Activated gamma-delta T cell treated with anti-CD3 and anti-CD28 coated beads, Interleukin-2, amount 50 U/mL, for 16 hours (primary cell): ENCODE data around the gene CDK11A.
A peak's percentile ranks its signal among the peaks of the same experiment; 100 is the strongest.
"Not testable (repeated sequence)": the region's sequence is repeated elsewhere in the genome, so short reads cannot be mapped to it uniquely, and the experiment has no call there.

Experiments
- DNase-seq: peaks from one replicate; pipeline ENCODE4 v3.0.0-alpha.2; 2020; ENCODE audit warnings: low read depth

Gene CDK11A

DNA sequence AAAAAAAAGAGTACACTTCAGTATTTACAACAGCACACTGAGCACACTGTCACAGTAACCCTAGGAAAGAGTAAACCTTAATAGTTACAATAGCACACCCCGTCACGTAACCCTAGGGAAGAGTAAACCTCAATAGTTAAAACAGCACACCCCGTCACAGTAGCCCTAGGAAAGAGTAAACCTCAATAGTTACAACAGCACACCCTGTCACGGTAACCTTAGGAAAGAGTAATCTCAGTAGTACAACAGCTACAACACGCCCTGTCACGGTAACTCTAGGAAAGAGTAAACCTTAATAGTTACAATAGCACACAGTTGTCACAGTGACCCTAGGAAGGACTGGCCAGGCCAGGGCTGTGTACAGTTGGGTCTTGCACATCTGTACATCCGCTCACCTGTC is 3.0 kb downstream of the CDK11A start:
- DNase-seq = no peak

DNA sequence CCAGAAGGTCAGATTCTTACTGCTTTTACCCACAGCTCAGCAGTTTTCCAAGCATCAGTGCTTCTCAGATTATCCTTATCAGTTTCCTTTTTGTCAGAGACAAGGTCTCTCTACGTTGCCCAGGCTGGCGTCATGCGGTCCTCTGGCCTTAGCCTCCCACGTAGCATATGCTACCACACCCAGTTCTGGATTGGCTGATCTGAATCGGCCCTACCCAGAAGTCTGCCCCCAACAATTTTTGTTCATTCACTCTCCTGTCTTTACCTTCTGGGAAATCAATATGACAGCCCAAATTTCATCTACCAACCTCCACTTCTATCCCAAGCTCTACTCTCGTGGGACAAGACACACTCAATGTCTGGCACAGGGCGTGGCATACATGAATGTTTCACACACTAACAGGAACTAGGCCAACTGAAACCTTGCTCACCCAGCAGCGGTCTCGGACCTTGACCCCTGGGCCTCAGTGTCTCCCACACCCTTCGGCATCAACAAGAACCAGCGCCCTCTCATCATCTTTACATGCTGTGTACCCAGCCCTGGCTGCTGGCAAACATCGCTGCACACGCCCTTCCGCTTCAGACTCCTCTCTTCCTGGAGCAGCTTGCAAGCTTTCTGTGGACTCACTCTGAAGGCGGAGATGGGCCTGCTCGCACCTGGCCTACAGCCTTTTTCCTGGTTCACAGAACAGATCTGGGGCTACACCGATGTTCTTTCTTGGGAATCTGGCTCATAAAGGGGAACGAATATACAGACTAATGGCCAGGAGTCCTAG is 8.9 kb downstream of the CDK11A start:
- not testable (repeated sequence) for DNase-seq

DNA sequence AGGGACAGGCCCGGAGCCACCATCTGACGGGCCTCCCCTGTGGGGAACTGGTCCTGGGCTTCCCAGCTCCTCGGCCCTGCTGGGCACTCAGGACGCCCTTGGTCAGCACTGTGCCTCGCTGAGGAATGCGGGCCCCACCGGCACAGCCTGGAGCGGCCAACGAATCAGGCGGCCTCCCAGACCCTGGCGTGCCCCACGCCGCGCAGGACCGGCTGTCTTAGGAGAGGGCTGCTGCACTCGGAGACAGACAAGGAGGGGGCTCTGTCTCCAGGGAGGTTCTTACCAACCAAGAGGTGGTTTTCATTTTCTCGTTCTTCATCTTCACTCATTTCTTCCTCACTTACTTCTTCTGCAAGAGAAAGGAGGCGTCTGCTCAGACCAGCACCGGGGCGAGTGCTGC is 16.3 kb downstream of the CDK11A start:
- DNase-seq = not testable (repeated sequence)

DNA sequence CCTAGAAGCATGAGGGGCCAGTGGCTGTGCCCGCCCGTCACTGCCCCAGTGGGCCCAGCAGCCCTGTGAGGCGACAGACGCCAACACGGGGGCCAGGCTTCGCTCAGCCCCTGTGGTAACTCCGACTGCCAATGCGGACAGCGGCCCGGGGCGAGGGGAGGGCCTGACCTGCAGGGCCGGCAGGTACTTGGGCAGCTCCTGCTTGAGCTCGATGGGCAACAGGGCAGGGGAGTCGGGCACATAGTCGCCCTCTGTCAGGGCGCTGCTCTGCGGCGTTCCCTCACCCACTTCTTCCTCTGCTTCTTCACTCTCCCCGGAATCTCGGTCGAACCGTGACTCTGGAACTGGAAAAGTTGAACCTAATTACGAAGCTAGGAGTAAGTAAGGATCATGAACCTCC is 16.9 kb downstream of the CDK11A start:
- not testable (repeated sequence) for DNase-seq

DNA sequence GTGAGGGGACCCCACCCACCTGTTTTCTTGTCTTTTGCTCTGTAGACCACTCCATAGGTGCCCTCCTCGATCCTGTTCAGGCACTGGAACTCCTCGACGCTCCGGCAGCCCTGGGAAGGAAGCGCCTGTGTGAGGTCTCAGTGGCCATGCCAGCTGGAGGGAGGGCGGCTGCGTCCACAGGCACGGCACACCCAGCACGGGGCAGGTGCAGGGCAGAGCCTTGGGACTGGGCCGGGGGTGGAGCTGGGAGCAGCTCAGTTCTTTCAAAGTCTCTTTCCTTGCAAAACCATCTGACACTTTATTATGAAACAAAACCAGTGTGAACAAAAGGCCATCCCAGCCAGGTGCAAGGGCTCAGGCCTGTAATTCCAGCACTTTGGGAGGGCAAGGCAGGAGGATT is 18.5 kb downstream of the CDK11A start:
- not testable (repeated sequence) for DNase-seq

DNA sequence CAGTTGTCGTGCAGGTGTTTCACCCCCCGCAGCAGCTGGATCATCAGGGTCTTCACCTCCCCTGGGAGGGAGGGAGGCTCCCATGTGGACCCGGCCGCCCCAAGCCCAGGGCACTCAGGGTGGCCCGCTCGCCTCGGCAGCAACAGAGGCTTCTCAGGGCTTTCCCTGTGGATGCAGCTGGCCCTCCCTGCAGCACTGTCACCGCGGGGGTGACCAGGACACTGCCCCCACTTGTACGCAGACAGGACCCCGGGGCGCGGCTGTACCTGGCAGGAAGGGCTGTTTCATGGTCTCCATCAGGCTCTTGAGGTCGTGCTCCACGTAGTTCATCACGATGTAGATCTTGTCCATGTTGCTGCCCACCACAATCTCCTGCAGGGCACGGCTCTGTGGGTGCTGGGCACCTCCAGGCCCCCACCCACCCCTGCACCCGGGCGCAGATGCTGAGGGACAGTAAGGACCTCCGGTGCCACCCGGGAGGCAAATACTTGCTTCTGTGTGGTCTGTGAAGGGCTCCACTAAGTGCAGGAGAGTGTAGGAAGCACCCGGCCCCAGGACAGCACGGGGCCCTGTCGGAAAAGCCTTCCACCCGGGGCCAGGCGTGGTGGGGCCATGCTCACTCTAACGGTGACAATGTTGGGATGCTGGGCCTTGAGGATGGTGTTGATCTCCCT is 19.7 kb downstream of the CDK11A start:
- not testable (repeated sequence) for DNase-seq

DNA sequence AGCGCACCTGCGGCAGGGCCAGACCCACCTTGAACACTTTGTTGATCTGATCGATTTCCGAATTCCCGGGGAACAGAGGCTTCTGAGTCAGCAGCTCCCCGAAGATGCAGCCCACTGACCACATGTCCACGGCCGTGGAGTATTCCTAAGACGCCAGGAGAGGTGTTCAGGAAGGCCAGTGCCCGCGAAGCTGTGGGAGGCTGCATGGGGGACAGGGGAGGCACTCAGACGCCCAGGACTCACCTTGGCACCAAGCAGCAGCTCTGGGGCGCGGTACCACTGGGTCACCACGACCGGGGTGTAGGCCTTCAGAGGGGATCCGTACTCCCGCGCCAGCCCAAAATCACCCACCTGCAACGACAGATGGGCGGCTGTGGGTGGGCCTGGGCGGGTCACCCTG is 20.4 kb downstream of the CDK11A start:
- no peak for DNase-seq

DNA sequence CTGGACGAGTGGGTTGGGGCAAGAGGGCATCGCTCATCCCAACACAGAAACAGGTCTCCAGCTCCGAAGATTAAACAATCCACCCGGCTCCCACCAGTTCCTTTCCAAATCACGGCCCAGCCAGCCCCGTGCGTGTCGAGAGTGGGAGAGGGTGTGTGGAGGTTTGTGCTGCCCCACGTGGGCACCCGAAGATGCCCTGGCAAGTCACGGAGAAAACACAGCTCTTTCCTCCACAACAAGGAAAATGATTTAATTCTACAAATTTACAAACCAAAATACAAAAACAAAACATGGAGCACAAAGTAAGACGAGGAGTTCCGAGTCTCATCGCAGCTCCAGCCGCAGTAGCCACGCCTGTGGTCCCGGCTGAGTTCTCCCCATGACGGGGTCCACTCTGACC is 21.7 kb downstream of the CDK11A start:
- DNase-seq = not testable (repeated sequence)

DNA sequence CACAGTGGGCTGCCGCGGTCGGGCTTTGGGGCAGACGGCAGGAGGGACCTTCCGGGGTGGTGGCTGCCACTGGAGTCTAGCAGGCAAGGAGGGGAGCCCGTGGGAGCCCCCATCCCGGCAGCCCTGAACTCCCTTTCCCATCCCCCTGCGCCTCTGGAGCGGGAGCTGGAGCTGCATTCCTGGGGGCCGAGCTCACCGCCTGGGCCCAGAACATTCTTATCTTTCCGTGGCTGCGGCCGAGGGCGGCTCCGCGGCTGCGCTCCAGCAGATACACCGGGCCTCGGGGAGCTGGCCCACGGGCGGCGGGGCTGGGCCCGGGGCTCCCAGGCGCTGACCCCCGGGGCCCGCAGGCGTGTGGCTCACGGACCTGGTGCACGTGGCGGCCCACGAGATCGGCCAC is 23.6 kb downstream of the CDK11A start:
- not testable (repeated sequence) for DNase-seq

DNA sequence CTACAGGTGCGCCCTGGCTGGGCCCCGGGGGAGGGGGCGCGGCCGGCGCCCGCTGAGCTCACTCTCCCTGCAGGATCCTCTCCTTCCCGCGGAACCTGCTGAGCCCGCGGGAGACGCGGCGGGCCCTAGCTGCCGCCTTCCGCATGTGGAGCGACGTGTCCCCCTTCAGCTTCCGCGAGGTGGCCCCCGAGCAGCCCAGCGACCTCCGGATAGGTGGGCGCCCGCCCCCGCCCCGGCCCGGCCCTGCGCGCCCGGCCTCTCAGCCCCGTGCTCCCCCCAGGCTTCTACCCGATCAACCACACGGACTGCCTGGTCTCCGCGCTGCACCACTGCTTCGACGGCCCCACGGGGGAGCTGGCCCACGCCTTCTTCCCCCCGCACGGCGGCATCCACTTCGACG is 24.1 kb downstream of the CDK11A start:
- not testable (repeated sequence) for DNase-seq

DNA sequence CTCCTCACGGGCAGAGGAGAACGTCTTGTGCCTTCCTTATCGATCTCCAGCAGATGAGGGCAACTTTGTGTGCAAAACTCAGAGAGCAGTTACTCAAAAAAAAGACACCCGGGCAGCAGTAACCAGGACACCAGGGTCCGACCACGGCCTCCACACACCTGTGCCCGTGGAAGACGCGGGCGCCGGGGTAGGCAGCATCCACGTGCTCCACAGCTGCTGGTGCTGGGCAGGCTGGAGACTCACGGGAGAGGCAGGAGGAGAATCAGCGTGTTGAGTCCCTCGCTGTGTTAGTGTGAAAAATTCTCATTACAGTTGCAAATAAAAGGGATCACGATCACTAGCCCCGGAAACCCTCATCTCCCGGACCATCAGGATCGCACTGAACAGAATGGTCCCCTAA is 25.1 kb downstream of the CDK11A start:
- not testable (repeated sequence) for DNase-seq

DNA sequence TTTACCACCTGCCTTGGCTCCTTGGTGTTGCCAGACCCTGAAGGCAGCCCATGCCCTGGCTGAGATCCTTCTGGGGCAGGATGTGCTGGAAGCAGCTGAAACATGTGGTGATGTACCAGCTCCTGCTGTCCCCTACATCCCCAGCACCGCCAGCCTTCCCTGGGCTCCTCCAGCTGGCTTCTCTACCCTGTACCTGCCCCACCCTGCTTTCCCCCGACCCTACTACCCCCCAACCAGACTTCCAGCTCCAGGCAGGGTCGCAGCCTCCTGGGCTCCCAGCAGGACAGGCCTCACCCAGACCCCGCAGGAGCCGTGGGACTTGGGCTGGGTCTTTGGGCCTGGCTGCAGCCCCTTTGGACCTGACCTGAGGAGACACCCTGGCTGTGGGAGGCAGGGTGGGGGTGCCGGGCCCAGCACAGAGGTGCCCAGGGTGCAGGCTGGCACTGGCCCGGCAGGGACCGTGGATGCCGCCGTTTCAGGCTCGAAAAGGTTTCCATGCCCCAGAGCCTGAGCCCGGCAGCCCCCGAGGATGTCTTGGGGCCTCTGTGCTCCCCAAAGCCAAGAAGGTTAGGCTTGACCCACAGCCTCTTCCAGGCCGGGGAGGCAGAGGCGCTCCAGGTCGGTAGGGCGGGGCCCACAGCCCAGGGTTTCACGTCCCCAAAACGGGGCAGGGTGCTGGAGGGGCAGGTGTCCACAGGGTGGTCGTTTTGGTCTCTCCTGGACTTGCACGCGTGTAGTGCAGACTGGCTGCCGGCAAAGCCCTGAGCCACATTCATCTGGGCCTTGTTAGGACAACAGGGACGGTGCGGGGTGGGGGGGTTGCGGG is 26.6 kb downstream of the CDK11A start:
- DNase-seq = not testable (repeated sequence)

DNA sequence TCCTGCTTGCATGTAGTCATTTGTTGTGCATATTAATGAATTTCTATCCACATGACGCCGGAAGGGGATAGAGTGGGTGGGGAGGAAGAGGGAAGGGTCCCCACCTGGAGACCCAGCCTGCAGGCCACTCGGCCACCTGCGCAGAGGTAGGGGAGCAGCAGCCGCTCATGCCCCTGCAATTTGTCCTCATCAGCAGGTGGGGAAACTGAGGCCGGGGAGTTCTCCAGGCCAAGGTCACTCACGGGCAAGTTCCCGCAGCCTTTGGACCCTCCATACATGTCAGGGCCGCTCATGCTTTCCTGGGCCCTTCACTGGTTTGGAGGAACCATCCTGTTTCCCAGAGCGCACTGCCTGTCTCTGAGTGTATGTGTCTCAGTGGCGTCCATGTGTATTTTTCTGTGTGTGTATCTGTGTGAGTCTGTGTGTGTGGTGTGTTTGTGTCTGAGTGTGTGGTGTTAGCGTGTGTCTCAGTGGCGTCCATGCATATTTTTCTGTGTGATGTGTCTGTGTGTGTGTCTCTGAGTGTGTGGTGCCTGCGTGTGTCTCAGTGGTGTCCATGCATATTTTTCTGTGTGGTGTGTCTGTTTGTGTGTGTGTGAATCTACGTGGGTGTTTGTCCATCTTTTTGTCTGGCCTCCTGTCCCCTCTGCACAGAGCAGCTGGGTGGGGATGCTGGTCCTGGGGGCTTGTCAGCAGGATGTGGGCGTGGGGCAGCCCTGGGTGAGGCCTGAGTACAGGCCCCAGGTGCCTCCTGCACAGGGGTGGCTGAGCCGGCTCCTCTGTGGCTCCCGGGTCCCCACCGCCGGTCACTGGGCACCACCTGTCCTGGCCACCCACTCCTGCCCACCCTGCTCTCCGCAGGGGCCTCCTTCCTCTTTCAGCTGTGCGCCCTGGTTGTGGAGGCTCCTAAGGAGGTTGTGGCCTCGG is 27.5 kb downstream of the CDK11A start:
- DNase-seq = not testable (repeated sequence)

DNA sequence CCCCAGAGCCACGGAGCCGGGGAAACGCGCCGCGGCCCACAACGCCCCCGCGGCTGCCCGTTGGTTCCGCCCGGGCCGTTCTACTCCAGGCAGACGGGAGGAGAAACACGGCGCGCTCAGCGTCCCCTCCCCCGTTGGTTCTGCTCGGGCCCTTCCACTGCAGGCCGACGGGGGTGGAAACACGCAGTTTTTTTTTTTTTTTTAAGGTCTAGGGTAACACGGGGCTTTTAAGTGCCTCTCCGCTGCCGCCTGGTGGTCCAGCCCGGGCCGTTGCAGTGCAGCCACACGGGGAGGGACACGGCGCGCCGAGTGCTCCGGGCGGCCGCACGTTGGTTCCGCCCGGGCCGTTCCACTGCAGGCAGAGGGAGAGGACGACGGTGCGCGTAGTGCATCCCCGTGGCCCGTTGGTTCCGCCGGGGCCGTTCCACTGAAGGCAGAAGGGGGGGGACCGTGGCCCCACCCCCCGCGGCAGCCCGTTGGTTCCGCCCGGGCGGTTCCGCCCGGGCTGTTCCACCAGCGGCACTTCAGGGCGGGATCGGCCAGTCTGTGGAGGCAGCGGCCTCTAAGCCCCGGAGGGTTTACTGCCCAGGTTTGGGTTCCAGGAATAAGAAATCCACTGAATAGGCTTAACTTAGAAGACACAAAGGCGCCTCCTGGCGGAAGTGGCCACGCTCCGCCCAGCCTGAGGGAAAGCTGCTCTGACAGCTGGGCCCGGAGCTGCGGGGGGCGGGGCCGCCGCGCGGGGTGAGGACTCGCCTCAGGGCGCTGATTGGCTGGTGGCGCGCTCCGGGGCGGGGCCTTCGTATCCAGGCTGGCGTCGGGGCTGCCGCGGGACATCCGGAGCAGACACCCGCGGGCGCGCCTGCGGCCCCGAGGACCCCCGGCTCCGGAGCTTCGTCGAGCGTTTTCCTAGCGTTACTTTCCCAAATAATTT is 31.2 kb downstream of the CDK11A start, which contains the start of gene SLC35E2B:
SLC35E2B (minus strand) TSS at position 82 of the 934 bp plus-strand sequence. CDS start 16,096 bp downstream, outside the sequence.
- DNase-seq = peak; percentile 97

DNA sequence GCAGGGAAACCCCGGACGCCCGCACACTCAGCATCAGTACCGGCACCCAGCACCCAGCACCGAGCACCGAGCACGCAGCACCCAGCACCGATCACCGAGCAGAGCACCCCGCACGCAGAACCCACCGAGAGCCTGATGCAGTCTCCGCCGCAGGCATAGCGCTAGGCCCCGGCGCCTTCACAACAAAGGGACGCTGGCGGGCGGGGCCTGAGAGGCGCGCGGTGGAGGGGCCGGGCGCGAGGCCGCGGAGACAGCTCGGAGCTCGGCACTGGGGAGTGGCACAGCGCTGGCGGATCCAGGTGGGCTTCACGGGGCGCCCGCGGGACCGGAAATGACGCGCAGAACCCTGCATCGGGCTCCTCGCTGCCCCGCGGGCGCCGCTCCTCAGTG is 31.8 kb downstream of the CDK11A start:
- peak; percentile 70 for DNase-seq

DNA sequence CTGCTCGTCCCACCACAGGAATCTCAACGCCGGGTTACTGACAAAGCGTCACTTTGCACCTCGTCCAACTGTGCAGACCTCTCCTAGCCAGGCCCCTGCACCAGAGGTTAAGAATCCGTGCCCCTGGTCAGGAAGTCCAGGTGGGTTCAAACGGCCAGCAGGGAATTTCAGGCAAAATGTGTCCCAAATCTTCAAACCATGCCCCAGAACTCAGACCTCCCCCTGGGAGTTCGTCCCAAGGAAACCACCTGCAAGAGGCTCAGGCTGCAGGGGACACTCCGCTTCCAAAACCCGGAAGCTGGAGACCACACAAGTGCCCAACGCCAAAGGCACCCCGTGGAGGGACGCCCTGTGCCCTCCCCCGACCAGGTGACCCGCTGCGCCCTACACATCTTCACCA is 32.7 kb downstream of the CDK11A start:
- not testable (repeated sequence) for DNase-seq

DNA sequence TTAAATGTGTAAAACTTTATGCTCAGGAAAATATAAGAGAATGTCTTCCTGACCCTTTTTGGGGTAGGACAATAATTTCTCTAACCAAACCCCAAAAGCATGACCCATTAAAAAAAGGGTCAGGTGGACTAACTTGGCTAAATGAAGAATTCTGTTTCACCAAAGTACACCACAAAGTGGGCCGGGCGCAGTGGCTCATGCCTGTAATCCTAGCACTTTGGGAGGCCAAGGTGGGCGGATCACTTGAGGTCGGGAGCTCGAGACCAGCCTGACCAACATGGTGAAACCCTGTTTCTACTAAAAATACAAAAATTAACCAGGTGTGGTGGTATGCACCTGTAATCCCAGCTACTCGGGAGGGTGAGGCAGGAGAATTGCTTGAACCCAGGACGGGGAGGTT is 34.6 kb downstream of the CDK11A start:
- DNase-seq = not testable (repeated sequence)

DNA sequence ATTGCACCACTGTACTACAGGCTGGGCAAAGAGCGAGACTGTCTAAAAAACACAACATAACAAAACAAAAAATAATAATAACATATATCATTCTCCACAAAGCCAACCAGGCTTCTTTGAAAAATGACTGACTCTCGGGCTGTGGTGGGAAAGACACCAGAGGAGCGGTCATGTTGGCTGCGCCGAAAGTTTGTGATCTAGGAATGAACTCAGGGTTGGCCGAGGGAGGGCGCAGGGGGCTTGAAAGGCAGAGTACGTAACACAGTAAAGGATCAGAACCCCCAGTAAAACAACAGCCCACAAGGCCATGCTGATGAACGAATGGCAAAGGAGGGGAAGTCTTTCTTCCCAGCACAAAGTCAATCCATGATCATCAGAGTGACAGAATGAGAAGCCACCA is 36.3 kb downstream of the CDK11A start:
- no peak for DNase-seq

DNA sequence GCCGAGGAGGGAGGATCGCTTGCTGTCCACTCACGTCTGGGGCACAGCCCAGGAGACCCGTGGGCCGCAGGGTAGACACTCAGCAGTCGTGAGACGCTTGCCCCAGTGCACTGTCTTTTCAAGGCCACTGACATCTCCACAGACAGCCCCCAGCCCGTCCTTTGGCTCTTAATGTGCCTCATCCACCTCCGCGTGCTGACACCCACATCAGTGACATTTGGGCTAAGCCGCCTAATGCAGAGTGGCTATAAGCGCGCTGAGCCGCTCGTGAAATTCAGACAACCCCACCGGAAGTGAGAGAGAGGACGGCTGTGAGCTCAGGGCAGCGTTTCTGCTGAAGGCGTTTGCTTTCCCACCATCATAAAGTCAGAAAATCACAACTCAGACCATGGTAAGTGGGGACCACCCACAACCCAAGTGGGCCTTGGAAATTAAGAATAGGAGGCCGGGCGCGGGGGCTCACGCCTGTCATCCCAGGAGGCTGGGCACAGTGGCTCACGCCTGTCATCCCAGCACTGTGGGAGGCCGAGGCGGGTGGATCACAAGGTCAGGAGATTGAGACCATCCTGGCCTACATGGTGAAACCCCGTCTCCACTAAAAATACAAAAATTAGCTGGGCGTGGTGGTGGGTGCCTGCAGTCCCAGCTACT is 40.0 kb downstream of the CDK11A start:
- DNase-seq = no peak
